ENCODE measurements around the gene PRKAR1B.

The PRKAR1B gene

DNA sequence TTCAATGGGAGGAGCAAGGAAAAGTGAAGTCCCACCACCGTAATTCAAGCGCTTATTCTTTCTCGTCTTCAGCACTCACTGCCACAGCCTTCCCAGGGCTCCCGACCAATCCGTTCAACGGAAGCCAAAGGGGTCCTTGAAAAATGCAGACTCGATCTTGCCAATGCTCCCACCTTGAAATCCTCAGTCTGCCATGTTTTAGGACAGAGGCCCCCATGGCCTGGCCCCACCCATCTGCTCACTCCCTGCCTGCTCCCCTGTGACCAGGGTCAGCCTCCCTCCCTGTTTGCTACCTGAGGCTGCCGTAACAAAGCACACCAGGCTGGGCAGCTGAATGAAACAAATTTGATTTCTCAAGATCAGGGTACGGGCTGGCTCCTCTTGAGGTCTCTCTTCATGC, 3.5 kb downstream of the PRKAR1B start:
- H3K4me3 ChIP-seq (ENCODE audit: low read depth, low read length): no peak overlapping the region
- no peak for DNase-seq (ENCODE audit: low read depth)
- TF ChIP-seq, protein P1, sequence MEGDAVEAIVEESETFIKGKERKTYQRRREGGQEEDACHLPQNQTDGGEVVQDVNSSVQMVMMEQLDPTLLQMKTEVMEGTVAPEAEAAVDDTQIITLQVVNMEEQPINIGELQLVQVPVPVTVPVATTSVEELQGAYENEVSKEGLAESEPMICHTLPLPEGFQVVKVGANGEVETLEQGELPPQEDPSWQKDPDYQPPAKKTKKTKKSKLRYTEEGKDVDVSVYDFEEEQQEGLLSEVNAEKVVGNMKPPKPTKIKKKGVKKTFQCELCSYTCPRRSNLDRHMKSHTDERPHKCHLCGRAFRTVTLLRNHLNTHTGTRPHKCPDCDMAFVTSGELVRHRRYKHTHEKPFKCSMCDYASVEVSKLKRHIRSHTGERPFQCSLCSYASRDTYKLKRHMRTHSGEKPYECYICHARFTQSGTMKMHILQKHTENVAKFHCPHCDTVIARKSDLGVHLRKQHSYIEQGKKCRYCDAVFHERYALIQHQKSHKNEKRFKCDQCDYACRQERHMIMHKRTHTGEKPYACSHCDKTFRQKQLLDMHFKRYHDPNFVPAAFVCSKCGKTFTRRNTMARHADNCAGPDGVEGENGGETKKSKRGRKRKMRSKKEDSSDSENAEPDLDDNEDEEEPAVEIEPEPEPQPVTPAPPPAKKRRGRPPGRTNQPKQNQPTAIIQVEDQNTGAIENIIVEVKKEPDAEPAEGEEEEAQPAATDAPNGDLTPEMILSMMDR (conservative IDR thresholded peaks at IDR 0.05; ENCODE audit: low read depth, low read length): no peak

DNA sequence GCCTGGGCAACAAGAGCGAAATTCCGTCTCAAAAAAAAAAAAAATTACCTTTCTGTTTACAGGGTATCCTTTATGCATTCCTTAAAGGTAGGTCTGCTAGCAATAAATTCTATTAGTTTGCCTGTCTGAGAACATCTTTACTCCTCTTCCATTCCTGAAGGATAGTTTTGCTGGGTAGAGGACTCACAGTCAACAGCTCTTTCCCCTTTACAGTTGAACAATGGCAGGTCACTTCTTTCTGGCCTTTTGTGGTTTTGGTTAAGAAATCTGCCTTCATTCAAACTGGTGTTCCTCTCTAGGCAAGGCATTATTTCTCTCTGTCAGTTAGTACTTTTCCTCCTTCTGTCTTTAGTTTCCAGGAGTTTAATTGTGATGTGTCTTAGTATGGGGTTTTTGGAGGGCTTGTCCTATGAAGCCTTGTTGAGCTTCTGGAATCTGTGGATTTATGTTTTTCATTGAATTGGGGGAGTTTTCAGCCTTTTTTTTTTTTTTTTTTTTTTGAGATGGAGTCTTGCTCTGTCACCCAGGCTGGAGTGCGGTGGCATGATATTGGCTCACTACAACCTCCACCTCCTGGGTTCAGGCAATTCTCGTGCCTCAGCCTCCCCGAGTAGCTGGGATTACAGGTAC, 5.3 kb downstream of the PRKAR1B start:
- TF ChIP-seq, protein P1 (conservative IDR thresholded peaks at IDR 0.05; ENCODE audit: low read depth, low read length): no peak
- H3K4me3 ChIP-seq (ENCODE audit: low read depth, low read length): no peak overlapping the region
- DNase-seq (ENCODE audit: low read depth): peak; percentile 49

DNA sequence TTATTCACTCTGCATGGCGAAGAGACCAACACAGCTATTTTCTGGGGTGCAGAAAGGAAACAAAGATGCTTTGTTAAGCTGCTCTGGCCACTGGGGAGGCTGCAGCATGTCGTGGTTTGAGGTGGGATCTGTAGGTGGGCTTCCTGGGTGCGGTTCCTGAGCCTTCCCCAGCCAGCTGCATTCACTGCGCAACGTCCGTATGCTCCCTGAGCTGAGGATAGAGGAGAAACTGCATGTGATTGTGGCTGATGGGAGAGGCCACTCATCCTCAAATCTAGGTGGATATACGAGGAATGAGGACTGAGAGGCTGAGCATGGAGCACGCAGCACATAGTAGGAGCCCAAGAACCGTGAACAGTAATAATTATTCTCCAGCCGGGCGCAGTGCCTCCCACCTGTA, 10.4 kb downstream of the PRKAR1B start:
- DNase-seq (ENCODE audit: low read depth): no peak
- TF ChIP-seq, protein P1 (conservative IDR thresholded peaks at IDR 0.05; ENCODE audit: low read depth, low read length): no peak
- no peak overlapping the region for H3K4me3 ChIP-seq (ENCODE audit: low read depth, low read length)

DNA sequence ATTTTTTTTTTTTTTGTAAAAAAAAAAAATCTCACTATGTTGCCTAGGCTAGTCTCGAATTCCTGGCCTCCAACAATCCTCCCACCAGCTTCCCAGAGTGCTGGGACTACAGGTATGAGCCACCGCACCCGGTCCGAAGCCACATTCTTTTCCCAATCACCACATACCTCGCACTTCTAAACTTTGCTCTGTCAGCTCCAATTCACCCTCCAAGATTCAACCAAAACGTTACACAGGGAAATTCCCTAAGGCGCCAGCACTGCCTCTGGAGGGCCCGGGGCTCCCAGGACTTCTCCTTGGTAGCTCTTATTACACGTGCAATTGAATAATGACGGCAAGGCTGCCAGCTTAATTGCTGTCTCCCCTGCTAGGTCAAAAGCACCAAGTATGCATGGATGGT, 10.9 kb downstream of the PRKAR1B start:
- DNase-seq (ENCODE audit: low read depth): no peak
- H3K4me3 ChIP-seq (ENCODE audit: low read depth, low read length): no peak overlapping the region
- TF ChIP-seq, protein P1 (conservative IDR thresholded peaks at IDR 0.05; ENCODE audit: low read depth, low read length): no peak

DNA sequence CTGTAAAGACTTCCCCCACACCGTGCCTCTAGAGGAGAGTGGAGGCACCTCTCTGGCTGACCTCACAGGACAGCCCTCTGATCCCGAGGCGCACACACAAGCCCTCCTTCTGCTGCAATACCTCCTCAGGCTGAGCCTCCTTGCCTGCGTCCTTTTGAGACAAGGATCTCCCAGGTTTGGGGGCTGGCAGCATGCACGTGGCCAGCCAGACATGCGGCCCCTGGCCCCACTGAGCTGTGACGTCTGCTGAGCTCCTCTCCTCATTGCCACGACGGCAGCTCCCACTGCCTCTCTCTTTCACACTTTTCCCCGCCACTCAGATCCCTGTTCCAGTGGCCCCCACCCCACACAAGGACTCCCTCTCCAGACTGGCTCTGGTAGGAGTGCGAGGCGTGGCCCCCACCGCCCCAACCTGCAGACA, 12.8 kb downstream of the PRKAR1B start:
- DNase-seq (ENCODE audit: low read depth): no peak
- TF ChIP-seq, protein P1 (conservative IDR thresholded peaks at IDR 0.05; ENCODE audit: low read depth, low read length): no peak
- no peak overlapping the region for H3K4me3 ChIP-seq (ENCODE audit: low read depth, low read length)

DNA sequence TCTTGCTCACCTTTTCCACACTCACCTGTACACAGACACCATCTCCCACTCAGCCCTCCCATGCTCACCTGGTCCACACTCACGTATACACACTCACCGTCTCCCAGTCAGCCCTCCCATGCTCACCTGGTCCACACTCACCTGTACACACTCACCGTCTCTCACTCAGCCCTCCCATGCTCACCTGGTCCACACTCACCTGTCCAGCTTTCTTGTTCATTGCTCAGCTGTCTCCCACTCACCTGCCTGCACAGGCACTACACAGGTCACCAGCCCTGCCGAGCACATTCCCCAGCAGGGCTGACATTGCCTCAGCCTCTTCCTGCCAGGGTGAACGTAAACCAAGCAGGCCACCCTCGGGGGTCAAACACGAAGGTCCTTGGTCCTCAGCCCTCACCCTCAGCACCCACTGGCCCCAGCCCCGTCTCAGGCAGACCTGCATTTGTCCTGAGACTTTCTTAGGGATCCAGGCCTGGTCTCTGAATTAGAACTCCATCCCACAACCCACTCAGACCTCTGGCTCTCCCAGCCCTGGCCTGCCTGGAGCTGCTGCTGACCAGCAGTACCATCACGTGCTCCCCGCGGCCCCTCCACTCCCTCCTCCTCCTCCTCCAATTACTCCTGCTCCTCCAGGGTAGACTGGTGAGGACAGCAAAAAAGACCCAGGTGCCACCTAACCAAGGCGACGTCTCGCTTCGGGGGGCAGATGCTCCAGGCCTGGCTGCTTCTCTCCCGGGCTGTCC, 13.4 kb downstream of the PRKAR1B start:
- DNase-seq (ENCODE audit: low read depth): no peak
- H3K4me3 ChIP-seq (ENCODE audit: low read depth, low read length): no peak overlapping the region
- TF ChIP-seq, protein P1 (conservative IDR thresholded peaks at IDR 0.05; ENCODE audit: low read depth, low read length): no peak

DNA sequence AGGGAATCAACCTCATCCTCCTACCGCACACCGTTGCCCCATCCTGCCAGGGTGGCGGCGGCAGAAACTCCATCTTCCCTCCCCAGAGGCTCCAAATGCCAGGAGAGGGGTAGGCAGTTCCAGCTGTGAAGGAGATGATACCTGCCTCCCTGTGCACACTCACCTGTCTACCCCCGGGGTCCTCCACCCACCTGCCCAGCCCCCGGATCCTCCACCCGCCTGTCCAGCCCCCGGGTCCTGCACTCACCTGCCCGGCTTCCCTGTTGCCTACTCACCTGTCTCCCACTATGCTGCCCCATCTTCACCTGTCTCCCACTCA, 14.0 kb downstream of the PRKAR1B start:
- no peak for DNase-seq (ENCODE audit: low read depth)
- H3K4me3 ChIP-seq (ENCODE audit: low read depth, low read length): no peak overlapping the region
- TF ChIP-seq, protein P1 (conservative IDR thresholded peaks at IDR 0.05; ENCODE audit: low read depth, low read length): no peak
